GM18508 (cell line): ENCODE data around the gene CLK3.
"Not testable (repeated sequence)": the region's sequence is repeated elsewhere in the genome, so short reads cannot be mapped to it uniquely, and the experiment has no call there.

Experiments used
- ATAC-seq: cut with Tn5 transposase; IDR thresholded peaks from one replicate; pipeline ENCODE4 v1.9.1; 2021; ENCODE audit warnings: moderate number of reproducible peaks; ENCODE audit not compliant: insufficient read depth, unreplicated experiment

CLK3 gene

DNA sequence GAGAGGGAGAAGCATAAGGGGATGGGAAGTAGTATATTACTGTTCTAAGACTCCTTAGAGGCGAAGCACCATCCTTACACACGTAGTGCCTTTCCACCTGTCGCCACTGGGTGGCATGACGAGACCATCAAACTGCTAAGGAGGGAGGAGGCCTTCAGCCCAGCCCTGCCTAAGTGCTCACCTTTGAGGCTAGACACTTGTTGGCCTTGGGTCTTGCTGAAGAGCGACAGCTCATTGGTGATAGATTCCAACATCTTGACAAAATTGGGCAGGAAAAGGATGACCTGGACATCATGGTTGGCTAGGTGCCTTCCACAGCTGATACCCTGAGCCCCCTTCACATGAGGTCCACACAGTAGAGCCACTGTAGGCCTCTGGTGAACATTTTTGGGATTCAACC lies 19.6 kb downstream of the CLK3 start:
- ATAC-seq: no peak

DNA sequence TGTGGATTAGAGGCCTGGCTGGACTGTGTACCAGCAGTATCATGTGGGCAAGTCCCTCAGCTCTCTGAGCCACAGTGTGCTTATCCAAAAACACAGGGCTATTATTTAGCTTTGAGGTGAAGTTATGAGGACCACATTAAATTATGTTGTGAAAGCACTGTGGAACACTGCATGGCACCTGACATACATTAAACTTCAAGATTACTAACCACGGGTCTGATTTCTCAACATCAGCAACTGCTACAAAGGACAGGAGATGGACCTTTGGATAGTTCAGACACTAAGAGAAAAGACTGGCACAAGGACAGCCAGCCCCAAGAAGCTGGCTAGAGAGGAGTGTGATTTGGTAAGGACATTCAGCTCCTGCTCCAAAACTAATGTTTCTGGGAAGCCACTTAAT lies 21.3 kb downstream of the CLK3 start:
- no peak for ATAC-seq

GRCh38 chr15:74641151-74641550 lies 25.5 kb downstream of the CLK3 start:
- ATAC-seq: no peak

- ATAC-seq: no peak
Observed at GRCh38 chr15:74642348-74642733, 26.7 kb downstream of the CLK3 start.

GRCh38 chr15:74642734-74643664 lies 27.4 kb downstream of the CLK3 start:
- no peak for ATAC-seq

DNA sequence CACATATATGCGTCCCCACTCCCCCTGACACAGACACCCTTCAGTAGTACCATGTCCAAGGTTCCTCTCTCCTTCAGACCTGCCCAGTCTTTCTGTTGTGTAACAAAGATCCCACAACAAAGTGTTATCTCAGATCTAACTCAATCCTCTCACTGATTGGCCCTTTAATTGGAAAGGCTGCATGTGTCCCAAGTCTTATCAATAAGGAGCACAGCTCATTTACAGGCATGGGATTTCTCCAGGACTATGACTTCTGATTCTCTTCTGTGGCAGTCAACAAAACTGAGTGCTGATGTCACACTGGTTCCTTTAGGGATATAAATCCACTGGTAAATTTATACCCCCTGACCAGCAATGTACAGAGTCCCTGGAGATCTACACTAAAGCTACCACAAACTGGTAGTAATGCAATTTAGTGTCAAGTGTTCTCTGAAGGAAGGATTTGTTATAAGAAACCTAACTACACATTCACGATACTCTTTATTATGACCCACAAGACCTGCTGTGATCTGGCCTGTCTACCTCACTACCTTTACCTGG lies 28.1 kb downstream of the CLK3 start:
- ATAC-seq: no peak

- ATAC-seq: no peak
Observed at GRCh38 chr15:74646480-74646879, 30.8 kb downstream of the CLK3 start.

GRCh38 chr15:74648051-74648842 lies 32.6 kb downstream of the CLK3 start:
- ATAC-seq: no peak

GRCh38 chr15:74651242-74651741 lies 35.7 kb downstream of the CLK3 start:
- no peak for ATAC-seq

- ATAC-seq: no peak
Observed at GRCh38 chr15:74653426-74654102, 37.9 kb downstream of the CLK3 start.

DNA sequence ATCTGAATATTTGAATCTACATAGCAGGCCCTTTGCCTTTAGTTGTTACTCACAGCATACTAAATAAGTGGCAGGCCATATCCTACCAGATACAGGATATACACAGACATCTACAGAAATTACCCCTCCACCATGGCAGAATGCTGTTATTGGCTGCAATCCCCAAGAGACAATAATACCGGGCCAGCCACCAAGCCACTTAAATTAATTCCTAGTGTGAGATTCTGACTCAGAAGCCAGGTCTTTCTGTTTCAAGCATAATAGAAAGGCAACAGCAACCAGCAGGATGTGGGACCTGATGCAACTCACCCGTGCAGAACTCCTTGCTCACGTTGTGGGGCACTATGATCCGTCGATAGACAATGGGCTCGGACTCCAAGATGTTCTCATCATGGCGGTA lies 39.8 kb downstream of the CLK3 start:
- no peak for ATAC-seq

DNA sequence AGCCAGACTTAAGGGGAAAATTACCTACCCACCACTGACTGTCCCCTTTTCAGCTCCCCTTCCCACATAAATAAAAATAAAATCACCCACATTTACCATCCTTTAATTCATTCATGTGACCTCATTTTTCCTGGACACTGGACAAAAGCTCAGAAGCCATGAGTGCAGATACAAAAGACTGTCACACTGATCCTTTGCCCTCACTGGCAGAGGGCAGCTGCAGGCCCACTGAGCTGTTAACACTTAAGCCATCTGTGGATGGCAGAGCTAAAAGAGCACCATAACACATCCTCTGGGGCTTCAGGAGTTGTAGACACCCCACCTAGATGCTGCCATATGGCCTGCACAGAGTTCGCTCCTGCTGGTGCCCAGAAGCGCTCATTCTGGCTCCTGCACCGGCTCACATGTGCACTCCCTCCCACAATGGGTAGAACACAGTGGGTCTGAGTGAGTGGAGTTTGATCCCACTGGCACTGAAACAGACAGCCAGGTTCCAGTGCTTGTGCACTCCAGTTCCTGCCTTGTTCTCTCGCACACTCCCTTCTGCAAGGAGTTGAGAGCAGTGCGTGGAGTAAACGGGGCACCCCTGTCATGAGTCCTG lies 41.4 kb downstream of the CLK3 start:
- ATAC-seq: no peak

DNA sequence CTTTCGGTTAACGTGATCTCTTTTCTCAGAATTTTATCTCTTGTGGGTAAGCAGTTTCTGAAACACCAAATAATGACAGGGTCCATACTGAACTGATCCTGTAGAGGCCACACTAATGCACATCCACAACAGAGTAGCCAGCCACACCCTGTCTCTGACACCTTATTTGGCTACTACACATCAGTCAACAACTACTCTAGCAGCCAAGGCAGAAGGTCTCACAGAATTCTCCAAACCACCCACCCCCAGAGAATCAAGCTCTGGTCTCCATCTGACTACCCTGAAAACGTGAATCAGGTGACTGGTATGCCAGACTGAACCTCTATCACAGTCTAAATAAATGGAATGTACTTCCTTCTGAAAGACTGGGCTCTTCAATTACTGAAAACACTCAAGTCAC lies 42.2 kb downstream of the CLK3 start:
- no peak for ATAC-seq

GRCh38 chr15:74661280-74661679 lies 45.6 kb downstream of the CLK3 start:
- ATAC-seq: not testable (repeated sequence)

- ATAC-seq: no peak
Observed at GRCh38 chr15:74662064-74662860, 46.6 kb downstream of the CLK3 start.

GRCh38 chr15:74663303-74664027 lies 47.8 kb downstream of the CLK3 start:
- ATAC-seq: no peak

DNA sequence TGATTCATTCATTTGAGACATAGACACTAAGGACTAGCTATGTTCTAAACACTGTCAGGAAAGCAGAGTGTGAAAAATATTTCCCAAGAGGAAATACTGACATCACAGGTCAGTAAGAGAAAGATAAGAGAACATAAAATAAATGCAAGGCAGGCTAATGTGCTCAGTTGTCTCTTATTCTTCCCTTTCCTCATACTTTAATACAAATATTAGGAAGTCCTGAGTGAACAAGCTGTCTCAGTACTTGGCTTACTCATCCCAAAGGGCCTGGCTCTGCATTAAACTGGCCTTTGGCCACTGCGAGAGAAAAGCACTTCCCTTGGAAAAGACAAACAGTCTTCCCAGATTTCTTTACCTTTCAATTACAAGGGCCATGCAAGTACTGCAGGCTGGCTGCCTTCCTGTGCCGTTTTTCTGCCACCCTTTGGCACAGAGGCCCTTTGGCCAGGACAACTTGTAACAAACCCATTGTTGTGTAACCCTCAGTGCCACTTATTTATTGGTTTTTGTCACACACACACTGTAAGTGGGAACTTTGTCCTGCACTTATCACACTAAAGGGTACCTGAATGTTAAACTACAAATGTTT lies 48.5 kb downstream of the CLK3 start:
- no peak for ATAC-seq

DNA sequence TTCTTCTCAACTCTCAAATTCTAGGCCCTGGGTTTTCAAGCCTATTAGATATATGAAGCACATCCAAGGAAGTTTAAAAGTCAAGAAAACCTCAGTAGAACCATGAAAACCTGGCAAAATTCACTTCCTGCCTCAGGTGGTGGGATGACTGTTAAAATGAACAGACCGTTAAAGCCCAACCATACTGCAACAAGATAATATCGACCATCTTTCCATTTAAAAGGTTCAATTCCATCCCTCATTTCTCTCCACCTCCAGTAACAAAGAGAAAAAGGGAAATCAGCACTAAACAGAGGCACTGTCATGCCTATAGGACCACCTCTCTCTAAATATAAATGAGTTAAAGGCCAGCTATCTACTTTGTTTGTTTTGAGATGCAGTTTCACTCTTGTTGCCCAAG lies 49.0 kb downstream of the CLK3 start:
- no peak for ATAC-seq
